Measurements from ENCODE around the gene PIP4K2A. TPM values are rescaled to one million over a fixed set of nuclear protein-coding genes. Genes with fewer than 3 reads are reported as not detected.

Gene PIP4K2A
- total RNA-seq: 35.4 and 87.3 TPM in 2 replicates

DNA sequence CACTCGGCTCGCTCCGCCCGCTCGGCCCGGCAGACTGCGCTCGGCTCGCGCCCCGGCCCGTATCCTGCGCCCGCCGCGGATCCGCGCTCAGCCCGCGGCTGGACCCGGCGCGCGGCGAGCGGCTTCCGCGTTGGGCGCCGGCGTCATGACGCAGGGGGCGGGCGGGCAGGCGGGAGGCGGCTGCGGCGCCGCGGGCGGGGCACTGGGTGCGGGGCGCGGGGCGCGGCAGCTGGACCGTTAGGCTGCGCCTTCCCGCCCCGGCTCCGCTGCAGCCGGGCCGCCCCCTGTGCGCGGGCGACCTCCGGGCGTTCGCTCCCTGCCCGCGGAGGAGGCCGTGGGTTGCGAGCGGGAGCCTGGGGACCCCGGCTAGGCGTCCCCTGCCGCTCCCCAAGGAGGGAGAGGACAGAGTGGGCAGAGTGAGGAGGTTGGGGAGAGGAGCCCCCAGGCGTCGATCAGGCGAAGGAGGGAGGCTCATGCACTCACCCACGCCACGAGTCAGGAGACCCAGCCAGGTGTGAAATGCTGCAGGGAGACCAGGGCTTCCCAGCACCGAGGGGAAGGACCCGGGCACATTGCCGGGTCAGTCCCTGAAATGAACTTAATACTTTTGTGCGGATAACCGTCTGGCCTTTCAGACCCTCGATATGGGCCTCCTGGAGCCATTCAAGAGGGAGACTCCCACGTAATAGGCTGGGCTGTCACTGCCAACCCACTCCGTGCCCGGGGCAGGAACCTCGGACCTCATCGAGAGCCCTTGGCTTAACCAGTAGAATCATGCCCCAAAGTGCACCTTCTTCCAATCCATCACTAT is at the start of gene PIP4K2A:
TSS of gene PIP4K2A (minus strand) at position 100 of the 811 bp plus-strand sequence. CDS start 252 bp downstream, outside the sequence.

Other genes starting within 250 kb of the PIP4K2A start
- under 0.01 TPM in 1 of 2 replicates, not detected in the other for gene ARMC3, start 213.5 kb upstream of the PIP4K2A start, total RNA-seq

Data from placental pericyte (primary cell).